Heart left ventricle (tissue), 16 donors: ENCODE results near the gene DNM3. TPM values are rescaled to one million over a fixed set of nuclear protein-coding genes. Genes with fewer than 3 reads are reported as not detected.

Experiments used
- ATAC-seq, 4 donors: fragments of 200-7000 bp; cut with Tn5 transposase; one replicate each; pipeline ENCODE4 v1.9.1; 2020 to 2022; ENCODE audit warnings: moderate library complexity in 4 of 4, mild to moderate bottlenecking in 3 of 4, moderate number of reproducible peaks in 1 of 4
- DNase-seq, 5 donors: peaks; one replicate each; pipeline ENCODE4 v3.0.0-alpha.2; 2020
- H3K27ac ChIP-seq, 12 donors: fragments of 200-600 bp; sonication (generic) in 4 of 12; one replicate each; pipeline versions ENCODE4 v1.5.0 to v1.8.0; 2016 to 2022; ENCODE audit warnings: mild to moderate bottlenecking in 2 of 12
- H3K27me3 ChIP-seq, 9 donors: fragments of 200-600 bp; sonication (generic) in 2 of 9; one replicate each; pipeline versions ENCODE4 v1.5.1 to v1.8.0; 2016 to 2022; ENCODE audit warnings: mild to moderate bottlenecking in 3 of 9
- H3K36me3 ChIP-seq, 9 donors: fragments of 200-600 bp; sonication (generic) in 2 of 9; one replicate each; pipeline versions ENCODE4 v1.5.0 to v1.8.0; 2018 to 2022; ENCODE audit warnings: mild to moderate bottlenecking in 2 of 9
- H3K4me1 ChIP-seq, 12 donors: fragments of 200-600 bp; sonication (generic) in 4 of 12; one replicate each; pipeline versions ENCODE4 v1.5.0 to v1.8.0; 2016 to 2022; ENCODE audit warnings: mild to moderate bottlenecking in 3 of 12
- H3K4me3 ChIP-seq, 12 donors: fragments of 200-600 bp; sonication (generic) in 4 of 12; one replicate each; pipeline versions ENCODE4 v1.5.0 to v1.8.0; 2017 to 2022; ENCODE audit warnings: mild to moderate bottlenecking in 9 of 12, moderate library complexity in 4 of 12
- H3K9me3 ChIP-seq, 12 donors: fragments of 200-600 bp; sonication (generic) in 4 of 12; one replicate each; pipeline versions ENCODE4 v1.5.0 to v1.8.0; 2016 to 2022; ENCODE audit warnings: mild to moderate bottlenecking in 1 of 12
- CTCF ChIP-seq, 12 donors: fragments of 200-600 bp; sonication (generic) in 4 of 12; IDR thresholded peaks; one replicate each; pipeline versions ENCODE4 v1.5.0 to v1.8.0; 2018 to 2022; ENCODE audit warnings: antibody characterized with exemption in 12 of 12, mild to moderate bottlenecking in 5 of 12
- POLR2A ChIP-seq, 2 donors: fragments of 450-650 bp; IDR thresholded peaks; one replicate each; pipeline ENCODE4 v1.6.1; 2017; ENCODE audit warnings: antibody characterized with exemption in 2 of 2, mild to moderate bottlenecking in 2 of 2, moderate library complexity in 2 of 2
- WGBS, 4 donors: extraction: QIAGEN DNeasy Blood & Tissue Kit in 2 of 4; methylation state at CpG; one replicate each; pipeline versions ENCODE4 v1.1.5 to v1.1.7; 2013 to 2018; 5-methylcytosine and 5-hydroxymethylcytosine counted together
- intact Hi-C, 10 donors: fragments of 100-400 bp; cut with DNase I; formaldehyde crosslinking; loops; one replicate each; pipeline versions ENCODE4 v1.11.1 to v1.14.2; 2022
- polyA plus RNA-seq, 2 donors: library from polyadenylated mRNA; stranded (reverse); fragments of 200-250 nt; gene quantifications; one replicate each; pipeline ENCODE4 v1.2.3, GENCODE V29; 2013
- total RNA-seq, 9 donors: library from RNA; depleted of rRNA in 2 of 9; stranded (reverse); fragments of >200 nt in 2 of 9; fragmentation: NEBNext Ultra II Directional in 3 of 9; extraction: Animal tissue kit (Norgen Biotek cat#: 25700) in 3 of 9; gene quantifications; one replicate each; pipeline versions ENCODE4 v1.1.0 to v1.2.4, GENCODE V29; 2016 to 2023
- donor health status: ischemic (EF 13 %, LVEDD 7.1; RV severe dilation, severe dysfunction).
- donor health status: healthy with polysubstance abuse.
- donor health status: DM: no; HTN: yes; CAD: no.
- donor health status: DM: no; HTN: no; CAD: no.
- donor health status: ischemic (EF 25% LVEDD 6.9; RV normal size, moderate dysfunction).
- donor health status: ischemic (EF 25% LVEDD 5.7; RV mildly dilated, moderate dysfunction).
- donor health status: healthy.
- donor health status: DM: yes; HTN: yes; CAD: no.
- donor health status: ischemic (EF 35%, LVEDD 5.7; RV mildly dilated, moderate dysfunction).
- donor health status: nonischemic (EF 11% LVEDD 7.7; RV severe dilation, severe dysfunction).
- donor health status: DM: yes; HTN: yes; CAD: no.
- donor health status: PGD.
- donor health status: ischemic (EF 29% LVEDD 5.4; RV normal size, mild dysfunction).
- donor health status: nonischemic (EF 23%, LVEDD 6.1; RV moderate dilation, normal function).

DNM3 gene
- total and polyA plus RNA-seq, 11 donors: 0.44 to 3.9 (median 1.9) TPM

- H3K4me3 ChIP-seq: no peak overlapping the region
- H3K36me3 ChIP-seq: no peaks in the 10 kb centered on the region
- H3K27ac ChIP-seq: no peak overlapping the region
- intact Hi-C loops: no loop called here
- ATAC-seq (no peak), DNase-seq (no peak)
- H3K27me3 ChIP-seq: peaks cover 0 to 3% (median 0%) of the 10 kb centered on the region in 9 donors
- 50 to 65% (median 58%) methylated on average over 2 of the region's 2 CpGs for WGBS, 4 donors
- H3K4me1 ChIP-seq: peaks cover 0 to 4% (median 0%) of the 10 kb centered on the region in 12 donors
- no peaks in the 10 kb centered on the region for H3K9me3 ChIP-seq
- TF ChIP-seq CTCF (IDR thresholded peaks at IDR 0.05): no peak
These were observed 127.9 kb downstream of the DNM3 start for GRCh38 chr1:171969226-171969625.

GRCh38 chr1:171969813-171970212 is 128.5 kb downstream of the DNM3 start:
- ATAC-seq (no peak), DNase-seq (no peak)
- Histone ChIP-seq H3K27ac (no peak overlapping the region), H3K9me3 (no peaks in the 10 kb centered on the region), H3K4me3 (no peak overlapping the region), H3K4me1 (peaks cover 0 to 4% (median 0%) of the 10 kb centered on the region in 12 donors), H3K36me3 (no peaks in the 10 kb centered on the region), H3K27me3 (peaks cover 0 to 3% (median 0%) of the 10 kb centered on the region in 9 donors)
- intact Hi-C loops: no loop called here
- 54 to 73% (median 65%) methylated on average over 3 of the region's 3 CpGs for WGBS, 4 donors
- no peak for TF ChIP-seq POLR2A (IDR thresholded peaks at IDR 0.05)

- Histone ChIP-seq H3K9me3 (no peaks in the 10 kb centered on the region), H3K36me3 (no peaks in the 10 kb centered on the region), H3K4me3 (no peak overlapping the region), H3K27me3 (no peaks in the 10 kb centered on the region), H3K27ac (no peak overlapping the region), H3K4me1 (no peaks in the 10 kb centered on the region)
- TF ChIP-seq CTCF (IDR thresholded peaks at IDR 0.05) (no peak), POLR2A (IDR thresholded peaks at IDR 0.05) (no peak)
- DNase-seq (no peak), ATAC-seq (no peak)
- intact Hi-C loops: no loop called here
- WGBS, 4 donors: 88 to 93% (median 90%) methylated on average over 3 of the region's 3 CpGs
These were observed 131.5 kb downstream of the DNM3 start for GRCh38 chr1:171972846-171973245.

- Histone ChIP-seq H3K9me3 (no peaks in the 10 kb centered on the region), H3K36me3 (no peaks in the 10 kb centered on the region), H3K27ac (no peak overlapping the region), H3K27me3 (no peaks in the 10 kb centered on the region), H3K4me1 (no peaks in the 10 kb centered on the region), H3K4me3 (no peak overlapping the region)
- DNase-seq (no peak), ATAC-seq (no peak)
- intact Hi-C loops: no loop called here
- no peak for TF ChIP-seq CTCF (IDR thresholded peaks at IDR 0.05)
- TF ChIP-seq POLR2A (IDR thresholded peaks at IDR 0.05): no peak
These were observed 132.1 kb downstream of the DNM3 start for GRCh38 chr1:171973421-171973820.

GRCh38 chr1:171981303-171981702 is 140.0 kb downstream of the DNM3 start:
- Histone ChIP-seq H3K9me3 (no peaks in the 10 kb centered on the region), H3K4me1 (peaks cover 0 to 8% (median 5%) of the 10 kb centered on the region in 12 donors)
- ATAC-seq: no peak

More at GRCh38 chr1:171981303-171981702, 140.0 kb downstream of the DNM3 start:
- intact Hi-C loops: loop anchor here in 9 of 10 donors (5.0 to 10.0 kb wide), 3 partner anchors 334 to 339 kb away; no protein-coding TSS in a partner anchor
- Histone ChIP-seq H3K36me3 (no peaks in the 10 kb centered on the region), H3K4me3 (no peak overlapping the region), H3K27ac (no peak overlapping the region), H3K27me3 (no peaks in the 10 kb centered on the region)
- TF ChIP-seq POLR2A (IDR thresholded peaks at IDR 0.05): no peak
- no peak for DNase-seq
